ENCODE measurements around the gene OXER1.

GRCh38 chr2:42812899-42813479 lies 49.1 kb upstream of the OXER1 start:
- TF ChIP-seq CTCF (IDR thresholded peaks at IDR 0.05): peak in 3 of 4 experiments; percentile 13 to 61 (median 46)
- no peak for TF ChIP-seq POLR2A (IDR thresholded peaks at IDR 0.05)
- TF ChIP-seq POLR2AphosphoS5 (IDR thresholded peaks at IDR 0.05): no peak

Data from prostate gland (tissue), 2 donors.